Endothelial cell of umbilical vein (primary cell): ENCODE results near the gene CPO. TPM values are rescaled to one million over a fixed set of nuclear protein-coding genes. Genes with fewer than 3 reads are reported as not detected.

Source experiments
- BruUV-seq: library from RNA; stranded (reverse); fragments of 400-500 nt; replicated peaks from 2 replicates; lab custom pipeline; 2021; lab: Mats Ljungman, UMichigan
- CTCF ChIA-PET: fragments of 300-600, 350-600 bp; sonication (Branson Sonifier 250); formaldehyde crosslinking; loops from one replicate; lab custom pipeline; 2021; ENCODE audit warnings: antibody characterized with exemption, inconsistent platforms; lab: Charles Lee
- POLR2A ChIA-PET: fragments of 300-600, 350-600 bp; sonication (Branson Sonifier 250); formaldehyde crosslinking; loops from one replicate; lab custom pipeline; 2021; ENCODE audit warnings: antibody characterized with exemption, inconsistent platforms; lab: Charles Lee
- DNase-seq: peaks from one replicate; pipeline ENCODE4 v3.0.0-alpha.2; 2011; ENCODE audit warnings: low read depth, low spot score
- FAIRE-seq: peaks from 2 replicates; lab custom pipeline; 2011; peaks lifted over from hg19 to GRCh38; lab: Jason Lieb, UNC
- H2AFZ ChIP-seq: 2 replicates; pipeline ENCODE4 v1.6.0; 2012; ENCODE audit warnings: low read depth, low read length, control low read depth, inconsistent platforms
- H3K27ac ChIP-seq: 2 replicates; pipeline ENCODE4 v1.5.1; 2011; ENCODE audit warnings: low read depth, mild to moderate bottlenecking, control low read depth, low read length, moderate library complexity; ENCODE audit not compliant: insufficient read depth
- H3K27me3 ChIP-seq, 2 experiments: 2 replicates each; pipeline versions ENCODE4 v1.6.0 to v1.6.1; 2011; ENCODE audit warnings: low read length in 2 of 2, mixed read lengths in 1 of 2; ENCODE audit not compliant: control insufficient read depth in 2 of 2, insufficient read depth in 2 of 2
- H3K36me3 ChIP-seq, 2 experiments: 2 replicates in 1 of 2; 3 replicates in 1 of 2; pipeline ENCODE4 v1.5.1; 2011; ENCODE audit warnings: low read length in 2 of 2, mild to moderate bottlenecking in 1 of 2, moderate library complexity in 1 of 2; ENCODE audit not compliant: control insufficient read depth in 2 of 2, insufficient read depth in 2 of 2; ENCODE audit errors: extremely low read depth in 1 of 2
- H3K4me1 ChIP-seq: 3 replicates; pipeline ENCODE4 v1.5.1; 2011; ENCODE audit warnings: mild to moderate bottlenecking, low read length; ENCODE audit not compliant: control insufficient read depth, insufficient read depth; ENCODE audit errors: extremely low read depth
- H3K4me2 ChIP-seq: 2 replicates; pipeline ENCODE4 v1.6.1; 2011; ENCODE audit warnings: low read length, control low read depth, mixed read lengths; ENCODE audit not compliant: insufficient read depth
- H3K4me3 ChIP-seq, 3 experiments: fragments of 200-600 bp in 1 of 3; sonication (generic), shearing (Covaris generic) in 1 of 3; replicated peaks in 1 of 3; 2 replicates each; pipeline ENCODE4 v1.5.1; 2011 to 2016; ENCODE audit warnings: control low read depth in 3 of 3, low read length in 3 of 3, mild to moderate bottlenecking in 2 of 3, inconsistent platforms in 1 of 3, low read depth in 1 of 3, moderate library complexity in 1 of 3; ENCODE audit not compliant: insufficient read depth in 1 of 3
- H3K79me2 ChIP-seq: 2 replicates; pipeline ENCODE4 v1.6.0; 2012; ENCODE audit warnings: low read length, inconsistent platforms; ENCODE audit not compliant: control insufficient read depth, insufficient read depth
- H3K9ac ChIP-seq: replicated peaks from 2 replicates; pipeline ENCODE3; 2011; ENCODE audit warnings: low read length, control low read depth; ENCODE audit not compliant: insufficient read depth; ENCODE audit errors: extremely low read depth
- H3K9me1 ChIP-seq: replicated peaks from 3 replicates; pipeline ENCODE4 v1.6.0; 2011; ENCODE audit warnings: mild to moderate bottlenecking, low read length; ENCODE audit not compliant: control insufficient read depth, insufficient read depth; ENCODE audit errors: extremely low read depth
- H3K9me3 ChIP-seq: replicated peaks from 2 replicates; pipeline ENCODE4 v1.5.1; 2012; ENCODE audit warnings: low read length, inconsistent platforms; ENCODE audit not compliant: control insufficient read depth, insufficient read depth
- H4K20me1 ChIP-seq: replicated peaks from 2 replicates; pipeline ENCODE3; 2011; ENCODE audit warnings: mild to moderate bottlenecking, low read length; ENCODE audit not compliant: control insufficient read depth, insufficient read depth; ENCODE audit errors: extremely low read depth
- EZH2 ChIP-seq: IDR thresholded peaks from 2 replicates; pipeline ENCODE4 v1.6.1; 2012; ENCODE audit warnings: borderline replicate concordance, low read depth, mild to moderate bottlenecking, moderate library complexity, low read length, inconsistent platforms; ENCODE audit not compliant: severe bottlenecking
- FOS ChIP-seq: IDR thresholded peaks from 2 replicates; pipeline ENCODE4 v1.6.1; 2011; ENCODE audit warnings: mild to moderate bottlenecking, low read length, moderate library complexity, borderline replicate concordance; ENCODE audit not compliant: insufficient read depth
- GATA2 ChIP-seq: IDR thresholded peaks from 2 replicates; pipeline ENCODE4 v1.7.0; 2011; ENCODE audit warnings: low read depth, mild to moderate bottlenecking, moderate library complexity, mixed read lengths, low read length; ENCODE audit not compliant: insufficient read length, insufficient read depth
- JUN ChIP-seq: IDR thresholded peaks from 2 replicates; pipeline ENCODE4 v1.6.1; 2011; ENCODE audit warnings: borderline replicate concordance, low read depth; ENCODE audit not compliant: insufficient read length, insufficient read depth
- MYC ChIP-seq: IDR thresholded peaks from one replicate; pipeline ENCODE4 v1.6.1; 2011; ENCODE audit warnings: mild to moderate bottlenecking, low read depth, low read length
- dilution Hi-C: fragments of 300-500 bp; cut with MboI; formaldehyde crosslinking; loops from one replicate; pipeline ENCODE4 v1.15.0; 2019; ENCODE audit warnings: low sequenced_read_pairs; ENCODE audit not compliant: extremely low pct_ligation_motif_present
- intact Hi-C: fragments of 100-400 bp; cut with micrococcal nuclease; formaldehyde crosslinking; loops from one replicate; pipeline ENCODE4 v1.10.0; 2022
- polyA plus RNA-seq, 4 experiments: library from polyadenylated mRNA; depleted of rRNA in 3 of 4; stranded (reverse) in 3 of 4; unstranded in 1 of 4; fragments of >200 nt; gene quantifications; 2 replicates each; pipeline versions ENCODE4 v1.2.1 to v1.2.3, GENCODE V29; 2011 to 2012; ENCODE audit warnings: missing spikeins in 1 of 4
- total RNA-seq: library from RNA; stranded (reverse); gene quantifications from 2 replicates; pipeline ENCODE4 v1.2.3, GENCODE V29; 2021

The CPO gene
- total and polyA plus RNA-seq, 2 donors (not counting 3 experiments of a cell fraction or from before 2014, with no cell fraction given) = not detected

- TF ChIP-seq MYC (no peak), EZH2 (no peak), FOS (no peak), GATA2 (no peak)
- Histone ChIP-seq H3K9me3 (no peaks in the 10 kb centered on the region), H3K4me1 (no peaks in the 10 kb centered on the region), H3K4me2 (no peak overlapping the region), H3K27me3 (no peaks in the 10 kb centered on the region), H3K36me3 (no peaks in the 10 kb centered on the region), H3K9me1 (no peaks in the 10 kb centered on the region), H3K27ac (no peak overlapping the region), H2AFZ (no peak overlapping the region), H3K4me3 (no peak overlapping the region), H4K20me1 (no peaks in the 10 kb centered on the region), H3K9ac (no peak overlapping the region), H3K79me2 (no peaks in the 10 kb centered on the region)
- dilution Hi-C loops = no loop called here
- ChIA-PET POLR2A (interaction anchor here (0.6 kb wide), 1 partner anchor 489 kb away, joined by 3 read pairs; no protein-coding TSS in a partner anchor), CTCF (interaction anchor here (0.7 to 3.8 kb wide), 14 partner anchors 12 to 493 kb away, joined by 3 to 76 read pairs (median 4); partner anchors contain the start of gene KLF7)
- DNase-seq = no peak
- no TSS peak for BruUV-seq
- FAIRE-seq = no peak
- intact Hi-C loops = loop anchor here (1.0 to 10.0 kb wide), 4 partner anchors 92 to 1090 kb away; no protein-coding TSS in a partner anchor
Observed at GRCh38 chr2:206982360-206982955, 43.1 kb downstream of the CPO start.

- Histone ChIP-seq H3K27me3 (no peaks in the 10 kb centered on the region), H3K79me2 (no peaks in the 10 kb centered on the region), H4K20me1 (no peaks in the 10 kb centered on the region), H3K36me3 (no peaks in the 10 kb centered on the region), H3K4me2 (no peak overlapping the region), H3K4me1 (no peaks in the 10 kb centered on the region), H3K9me1 (no peaks in the 10 kb centered on the region), H3K9ac (no peak overlapping the region), H3K4me3 (no peak overlapping the region), H3K9me3 (no peaks in the 10 kb centered on the region), H2AFZ (no peak overlapping the region), H3K27ac (no peak overlapping the region)
- POLR2A ChIA-PET = no interaction called here
- BruUV-seq = no TSS peak
- DNase-seq (no peak), FAIRE-seq (no peak)
- CTCF ChIA-PET = interaction anchor here (1.1 to 3.8 kb wide), 7 partner anchors 11 to 493 kb away, joined by 3 to 76 read pairs (median 4); no protein-coding TSS in a partner anchor
- intact Hi-C loops = loop anchor here (5.0 to 10.0 kb wide), 3 partner anchors 151 to 1089 kb away; no protein-coding TSS in a partner anchor
- TF ChIP-seq JUN (no peak), MYC (no peak)
- dilution Hi-C loops = no loop called here
Observed at GRCh38 chr2:206983161-206983859, 44.0 kb downstream of the CPO start.
